Thoracic aorta (tissue), 2 donors: ENCODE results near the gene HEATR5A. TPM values are rescaled to one million over a fixed set of nuclear protein-coding genes. Genes with fewer than 3 reads are reported as not detected.

Source experiments
- ATAC-seq: fragments of 150-250 bp; one replicate; pipeline ENCODE4 v1.8.0; 2017; ENCODE audit warnings: low read depth; ENCODE audit not compliant: insufficient number of reproducible peaks, low FRiP score
- DNase-seq: peaks from one replicate; pipeline ENCODE4 v3.0.0-alpha.2; 2020; ENCODE audit warnings: low spot score
- H3K27ac ChIP-seq, 2 donors: fragments of 200-600 bp; sonication (generic); 1 replicate in 1 of 2; 2 replicates in 1 of 2; pipeline ENCODE4 v1.5.1; 2016; ENCODE audit warnings: mild to moderate bottlenecking in 2 of 2, moderate library complexity in 2 of 2
- H3K27me3 ChIP-seq: fragments of 200-600 bp; sonication (generic); replicated peaks from 2 replicates; pipeline ENCODE4 v1.6.0; 2016; ENCODE audit warnings: mild to moderate bottlenecking; ENCODE audit not compliant: insufficient read depth
- H3K36me3 ChIP-seq: fragments of 200-600 bp; sonication (generic); one replicate; pipeline ENCODE4 v1.5.1; 2016
- H3K4me1 ChIP-seq, 2 donors: fragments of 200-600 bp; sonication (generic); 1 replicate in 1 of 2; 2 replicates in 1 of 2; pipeline versions ENCODE4 v1.5.1 to v1.6.0; 2016; ENCODE audit warnings: low read depth in 2 of 2, mild to moderate bottlenecking in 1 of 2; ENCODE audit not compliant: control insufficient read depth in 1 of 2
- H3K4me3 ChIP-seq: fragments of 200-600 bp; sonication (generic); 2 replicates; pipeline ENCODE4 v1.5.1; 2016; ENCODE audit warnings: mild to moderate bottlenecking
- H3K9me3 ChIP-seq: fragments of 200-600 bp; sonication (generic); 2 replicates; pipeline ENCODE4 v1.5.1; 2016
- total RNA-seq, 2 donors: library from RNA; depleted of rRNA; stranded (reverse); fragments of >200 nt; gene quantifications; one replicate each; pipeline versions ENCODE4 v1.1.0 to v1.2.3, GENCODE V29; 2016
- TF ChIP-seq, protein P1 (sequence below): fragments of 200-600 bp; sonication (generic); IDR thresholded peaks from one replicate; pipeline ENCODE4 v1.5.1; 2019; ENCODE audit warnings: antibody characterized with exemption

The HEATR5A gene
- total RNA-seq, 2 donors from 2014 or later: 39.1 to 43.6 TPM

DNA sequence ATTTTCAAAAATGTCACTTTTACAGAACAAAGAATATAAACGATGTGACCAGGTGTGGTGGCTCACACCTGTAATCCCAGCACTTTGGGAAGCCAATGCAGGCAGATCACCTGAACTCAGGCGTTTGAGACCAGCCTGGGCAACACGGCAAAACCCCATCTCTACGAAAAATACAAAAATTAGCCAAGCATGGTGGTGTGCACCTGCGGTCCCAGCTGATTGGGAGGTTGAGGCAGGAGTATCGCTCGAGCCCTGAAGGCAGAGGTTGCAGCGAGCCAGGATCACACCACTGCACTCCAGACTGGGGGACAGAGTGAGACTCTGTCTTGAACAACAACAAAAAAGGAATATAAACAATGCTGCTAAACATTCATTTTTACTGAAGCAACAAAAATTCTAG lies 15.2 kb downstream of the HEATR5A start:
- Histone ChIP-seq H3K4me1 (peaks cover 0 to 6% of the 10 kb centered on the region in 2 donors), H3K9me3 (no peaks in the 10 kb centered on the region), H3K4me3 (no peak overlapping the region), H3K27ac (no peak overlapping the region), H3K36me3 (peaks cover 2% of the 10 kb centered on the region), H3K27me3 (no peaks in the 10 kb centered on the region)
- no peak for DNase-seq
- no peak for ATAC-seq
- TF ChIP-seq, protein P1, sequence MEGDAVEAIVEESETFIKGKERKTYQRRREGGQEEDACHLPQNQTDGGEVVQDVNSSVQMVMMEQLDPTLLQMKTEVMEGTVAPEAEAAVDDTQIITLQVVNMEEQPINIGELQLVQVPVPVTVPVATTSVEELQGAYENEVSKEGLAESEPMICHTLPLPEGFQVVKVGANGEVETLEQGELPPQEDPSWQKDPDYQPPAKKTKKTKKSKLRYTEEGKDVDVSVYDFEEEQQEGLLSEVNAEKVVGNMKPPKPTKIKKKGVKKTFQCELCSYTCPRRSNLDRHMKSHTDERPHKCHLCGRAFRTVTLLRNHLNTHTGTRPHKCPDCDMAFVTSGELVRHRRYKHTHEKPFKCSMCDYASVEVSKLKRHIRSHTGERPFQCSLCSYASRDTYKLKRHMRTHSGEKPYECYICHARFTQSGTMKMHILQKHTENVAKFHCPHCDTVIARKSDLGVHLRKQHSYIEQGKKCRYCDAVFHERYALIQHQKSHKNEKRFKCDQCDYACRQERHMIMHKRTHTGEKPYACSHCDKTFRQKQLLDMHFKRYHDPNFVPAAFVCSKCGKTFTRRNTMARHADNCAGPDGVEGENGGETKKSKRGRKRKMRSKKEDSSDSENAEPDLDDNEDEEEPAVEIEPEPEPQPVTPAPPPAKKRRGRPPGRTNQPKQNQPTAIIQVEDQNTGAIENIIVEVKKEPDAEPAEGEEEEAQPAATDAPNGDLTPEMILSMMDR: no peak

DNA sequence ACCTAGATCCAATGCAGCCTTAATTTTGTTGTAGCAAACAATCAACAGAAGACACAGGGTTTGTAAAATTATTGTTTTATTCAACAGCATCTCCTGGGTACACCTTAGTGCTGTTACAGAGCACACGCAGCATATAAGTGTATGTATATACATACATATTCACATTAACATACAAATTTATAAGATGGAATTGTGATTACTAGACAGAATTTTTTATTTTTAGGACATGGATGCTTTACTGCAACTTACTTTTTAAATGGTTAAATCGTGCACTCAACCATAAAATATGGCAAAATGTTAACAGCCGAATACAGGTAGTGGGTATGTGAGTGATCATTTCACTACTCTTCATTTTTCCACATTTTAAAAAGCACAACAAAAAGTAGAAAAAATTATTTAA lies 16.6 kb downstream of the HEATR5A start:
- no peak overlapping the region for H3K4me3 ChIP-seq
- peaks cover 0 to 6% of the 10 kb centered on the region in 2 donors for H3K4me1 ChIP-seq
- no peak for ATAC-seq
- H3K27ac ChIP-seq: no peak overlapping the region
- no peaks in the 10 kb centered on the region for H3K9me3 ChIP-seq
- H3K27me3 ChIP-seq: no peaks in the 10 kb centered on the region
- H3K36me3 ChIP-seq: peaks cover 14% of the 10 kb centered on the region
- DNase-seq: no peak
- TF ChIP-seq, protein P1: no peak

DNA sequence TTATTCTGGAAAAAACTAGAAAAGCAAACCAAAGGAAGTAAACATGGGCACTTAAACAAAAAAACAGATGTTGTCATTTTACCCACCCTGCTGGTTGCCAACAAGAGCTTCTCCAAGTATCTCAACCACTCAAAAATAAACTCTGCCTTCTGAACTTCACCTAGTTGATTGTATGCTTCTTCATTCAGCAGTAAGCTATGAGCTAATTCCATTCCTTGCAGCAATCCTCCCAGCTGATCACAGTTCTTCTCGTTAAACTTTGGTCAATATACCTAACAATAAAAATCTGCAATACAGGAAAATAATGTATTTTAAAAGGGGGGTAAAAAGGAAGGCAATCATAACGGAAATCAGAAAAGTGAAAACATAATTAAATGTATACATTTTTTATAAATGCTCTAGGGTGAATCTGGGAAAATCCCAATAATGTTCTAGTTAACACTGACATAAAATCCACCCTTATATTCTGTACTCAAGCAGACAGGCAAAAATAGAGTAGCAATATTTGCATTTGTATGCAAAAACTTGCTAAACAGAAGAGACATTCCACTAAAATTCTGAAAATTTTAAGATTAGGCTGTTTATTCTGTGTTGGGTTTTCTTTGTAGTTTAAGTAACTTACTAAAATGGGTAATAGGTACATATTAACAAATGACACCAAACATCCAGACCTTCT lies 17.4 kb downstream of the HEATR5A start:
- ATAC-seq (no peak), DNase-seq (no peak)
- Histone ChIP-seq H3K4me3 (no peak overlapping the region), H3K4me1 (peaks cover 0 to 6% of the 10 kb centered on the region in 2 donors), H3K9me3 (no peaks in the 10 kb centered on the region), H3K27me3 (no peaks in the 10 kb centered on the region), H3K36me3 (peaks cover 22% of the 10 kb centered on the region), H3K27ac (no peak overlapping the region)
- TF ChIP-seq, protein P1: no peak

DNA sequence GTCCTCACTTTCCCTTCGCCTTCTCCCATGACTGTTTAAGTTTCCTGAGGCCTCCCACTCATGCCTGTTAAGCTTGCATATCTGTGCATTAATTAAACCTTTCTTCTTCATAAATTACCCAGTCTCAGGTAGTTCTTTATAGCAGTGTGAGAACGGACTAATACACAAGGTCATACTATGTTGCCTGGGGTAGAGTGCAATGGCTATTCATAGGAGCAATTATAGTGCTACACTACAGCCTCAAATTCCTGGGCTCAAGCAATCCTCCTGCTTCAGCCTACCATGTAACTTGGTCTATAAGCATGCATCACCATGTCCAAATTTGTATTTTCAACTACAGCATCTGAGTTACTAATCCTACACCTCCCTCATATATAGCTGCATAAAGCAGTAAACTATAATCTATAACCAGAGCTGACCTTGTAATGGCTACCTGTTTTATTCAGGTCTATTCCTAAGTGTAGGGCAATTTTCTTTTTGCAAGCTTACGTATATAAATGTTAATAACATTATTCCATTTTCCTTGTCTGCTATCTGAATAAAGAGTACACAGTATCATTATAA lies 18.9 kb downstream of the HEATR5A start:
- no peak overlapping the region for H3K27ac ChIP-seq
- TF ChIP-seq, protein P1: no peak
- no peaks in the 10 kb centered on the region for H3K9me3 ChIP-seq
- no peak overlapping the region for H3K4me3 ChIP-seq
- H3K27me3 ChIP-seq: no peaks in the 10 kb centered on the region
- H3K4me1 ChIP-seq: peaks cover 0 to 6% of the 10 kb centered on the region in 2 donors
- no peak for DNase-seq
- ATAC-seq: no peak
- peaks cover 25% of the 10 kb centered on the region for H3K36me3 ChIP-seq

- Histone ChIP-seq H3K27me3 (no peaks in the 10 kb centered on the region), H3K4me3 (no peak overlapping the region), H3K27ac (no peak overlapping the region), H3K36me3 (peaks cover 29% of the 10 kb centered on the region), H3K4me1 (peaks cover 0 to 6% of the 10 kb centered on the region in 2 donors), H3K9me3 (no peaks in the 10 kb centered on the region)
- TF ChIP-seq, protein P1: no peak
- no peak for ATAC-seq
- DNase-seq: no peak
Measured at GRCh38 chr14:31400031-31400638, 20.2 kb downstream of the HEATR5A start.
